ENCODE measurements around the gene MPRIP. TPM values are rescaled to one million over a fixed set of nuclear protein-coding genes. Genes with fewer than 3 reads are reported as not detected.

MPRIP gene
- total RNA-seq, 8 experiments from 2014 or later = 35.0 to 136 (median 91.5) TPM

DNA sequence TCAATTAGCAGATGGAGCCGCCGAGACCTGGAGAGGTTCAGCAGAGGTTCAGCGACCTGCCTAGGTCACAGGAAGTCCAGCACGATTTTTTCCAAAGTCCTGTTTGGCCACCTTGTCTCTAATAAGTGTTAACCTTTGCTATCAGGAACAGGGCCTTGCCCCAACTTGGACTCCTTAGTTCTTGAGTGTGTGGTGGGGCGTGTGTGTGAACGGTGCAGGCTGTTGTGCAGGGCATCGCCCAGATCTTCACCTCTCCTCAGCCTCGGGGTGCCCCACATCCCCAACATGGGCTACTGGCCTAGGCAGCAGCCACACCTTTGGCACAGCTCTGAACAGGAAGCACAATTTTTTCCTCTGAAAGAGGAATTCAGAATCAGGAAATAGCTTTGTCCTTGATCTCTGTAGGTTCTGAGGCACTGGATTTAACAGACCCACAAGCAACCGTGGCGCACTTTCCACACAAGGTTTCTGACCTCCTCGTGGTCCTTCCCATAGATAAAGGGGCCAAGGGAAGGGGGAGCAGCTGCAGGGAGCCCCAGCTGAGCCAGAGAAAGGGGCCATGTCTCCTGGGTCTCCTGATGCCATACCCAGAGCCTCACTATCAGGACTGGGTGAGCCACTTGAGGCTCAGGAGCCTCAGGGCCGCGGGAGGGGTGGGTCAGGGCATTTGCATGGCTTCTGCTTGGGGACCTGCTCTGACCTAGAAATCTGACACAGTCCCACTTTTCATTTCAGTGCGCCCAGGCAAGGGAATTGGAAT, 10.4 kb downstream of the MPRIP start:
- no peaks in the 10 kb centered on the region for H3K4me1 ChIP-seq (replicated peaks in 1 of 2)
- in situ Hi-C loops (cut with MboI; ENCODE audit: low pct_unique_long_range_greater_than_20kb in 2 of 9, low sequenced_read_pairs in 9 of 9, unreplicated experiment in 9 of 9) = no loop called here
- no peak overlapping the region for H3K27ac ChIP-seq

DNA sequence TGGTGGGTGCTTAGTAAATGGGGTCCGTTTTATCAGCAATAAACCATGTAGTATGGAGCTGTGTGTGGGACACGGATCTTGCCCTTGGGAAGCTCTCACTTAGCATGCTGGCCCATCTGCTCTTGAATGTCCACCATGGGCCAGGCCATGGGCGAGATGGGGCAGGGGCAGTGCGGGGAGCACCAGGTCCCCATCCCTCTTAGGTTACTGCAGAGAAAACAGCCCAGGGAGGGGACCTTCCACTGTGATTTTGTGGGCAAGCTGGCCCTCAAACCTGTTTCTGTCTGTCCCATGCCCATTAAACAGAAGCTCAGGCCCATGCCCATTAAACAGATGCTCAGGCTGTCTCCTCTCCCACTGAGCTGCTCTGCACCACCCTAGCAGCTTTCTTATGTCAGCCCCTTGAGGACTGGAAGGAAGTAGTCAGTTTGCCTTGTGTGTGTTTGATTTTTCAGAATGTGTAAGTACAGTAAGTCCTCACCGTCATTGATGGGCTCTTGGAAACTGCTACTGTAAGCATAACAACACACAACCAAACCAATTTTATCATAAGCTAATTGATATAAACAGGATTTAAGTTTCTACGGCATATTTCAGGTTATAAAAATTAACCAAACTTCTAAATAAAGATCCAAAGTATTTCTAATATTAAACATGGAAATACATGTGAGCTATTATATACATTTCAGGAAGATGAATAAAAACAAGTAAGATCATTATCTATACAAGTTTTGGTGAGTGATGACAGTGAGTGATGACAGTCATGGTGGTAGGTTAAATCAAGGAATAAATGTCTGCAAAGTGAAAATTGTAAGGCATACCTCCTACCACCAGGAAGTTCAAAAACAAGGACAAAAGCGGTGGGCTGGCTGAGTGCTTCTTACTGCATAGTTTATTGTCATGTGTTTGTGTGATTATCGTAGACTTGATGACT, 11.5 kb downstream of the MPRIP start:
- in situ Hi-C loops (cut with MboI; ENCODE audit: low pct_unique_long_range_greater_than_20kb in 2 of 9, low sequenced_read_pairs in 9 of 9, unreplicated experiment in 9 of 9) = no loop called here
- H3K4me1 ChIP-seq (replicated peaks in 1 of 2) = no peaks in the 10 kb centered on the region
- WGBS, 10 experiments = 60 to 100% (median 94%) methylated on average over 1 to 4 of the region's 8 CpGs
- H3K27ac ChIP-seq = no peak overlapping the region
- no peak overlapping the region for H3K4me3 ChIP-seq
- no peak for ATAC-seq (replicated peaks in 6 of 8)

More for the DNA sequence above, 10.4 kb downstream of the MPRIP start:
- H3K4me3 ChIP-seq = no peak overlapping the region
- ATAC-seq (replicated peaks in 6 of 8) = no peak
- 50 to 100% (median 82%) methylated on average over 1 to 7 of the region's 14 CpGs; no CpG with 5 or more reads in 5 of the 10 experiments for WGBS, 10 experiments

DNA sequence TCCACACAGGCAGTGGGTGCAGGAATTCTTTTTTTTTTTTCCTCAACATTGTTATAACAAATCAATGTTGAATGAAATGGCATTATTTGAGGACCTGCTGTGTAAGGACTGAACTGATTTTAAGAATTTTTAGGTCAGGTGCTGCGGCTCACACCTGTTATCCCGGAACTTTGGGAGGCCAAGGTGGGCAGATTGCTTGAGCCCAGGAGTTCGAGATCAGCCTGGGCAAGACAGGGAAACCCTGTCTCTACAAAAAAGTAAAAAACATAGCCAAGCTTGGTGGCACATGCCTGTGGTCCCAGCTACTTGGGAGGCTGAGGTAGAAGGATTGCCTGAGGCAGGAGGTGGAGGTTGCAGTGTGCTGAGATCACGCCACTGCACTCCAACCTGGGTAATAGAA, 12.4 kb downstream of the MPRIP start:
- WGBS, 10 experiments = 73 to 100% (median 99%) methylated on average over 1 to 4 of the region's 4 CpGs; no CpG with 5 or more reads in 2 of the 10 experiments
- in situ Hi-C loops (cut with MboI; ENCODE audit: low pct_unique_long_range_greater_than_20kb in 2 of 9, low sequenced_read_pairs in 9 of 9, unreplicated experiment in 9 of 9) = no loop called here
- no peak overlapping the region for H3K27ac ChIP-seq

DNA sequence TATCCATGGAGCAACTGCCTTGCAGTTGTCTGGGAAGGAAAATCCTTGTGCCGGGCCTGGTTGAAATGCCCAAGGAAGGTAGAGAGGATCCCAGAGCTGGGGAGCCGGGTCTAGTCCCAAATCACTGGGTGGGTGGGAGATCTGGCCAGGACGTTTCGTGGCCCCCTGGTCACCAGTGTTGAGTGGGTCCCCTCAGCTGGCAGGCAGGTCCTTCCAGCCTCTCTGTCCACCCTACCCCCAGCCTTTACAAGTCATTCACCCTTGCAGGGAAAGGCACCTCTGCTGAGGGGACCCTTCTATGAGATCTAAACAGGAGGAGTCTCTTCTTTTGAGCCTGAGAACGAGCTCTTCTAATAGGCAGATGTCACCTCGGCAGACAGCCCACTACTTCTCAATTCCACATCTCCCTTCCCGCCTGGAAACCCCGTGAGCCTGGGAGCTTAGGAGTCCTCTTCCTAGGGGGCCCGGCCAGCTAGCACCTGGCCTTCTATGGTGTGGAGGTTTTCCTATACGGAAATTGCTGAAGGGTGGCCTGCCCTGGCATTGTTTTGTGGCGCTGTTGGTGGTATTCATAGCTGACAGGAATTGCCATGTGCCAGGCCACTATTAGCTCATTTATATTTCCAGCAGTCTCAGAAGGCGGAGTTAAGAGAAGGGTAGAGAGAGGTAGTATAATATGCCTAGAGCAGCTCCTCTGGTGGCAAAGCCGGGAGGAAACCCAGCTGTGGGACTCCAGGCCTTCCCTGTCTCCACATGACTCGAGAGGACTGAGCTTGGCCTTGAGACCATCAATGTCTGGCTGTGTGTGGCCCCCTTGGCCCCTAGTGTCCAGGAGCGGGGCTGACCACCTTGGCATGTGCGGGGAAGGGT, 13.3 kb downstream of the MPRIP start:
- ATAC-seq (replicated peaks in 6 of 8) = peak in 5 of 8 experiments; percentile 41 to 75 (median 56)
- in situ Hi-C loops (cut with MboI; ENCODE audit: low pct_unique_long_range_greater_than_20kb in 2 of 9, low sequenced_read_pairs in 9 of 9, unreplicated experiment in 9 of 9) = no loop called here
- Histone ChIP-seq H3K27ac (no peak overlapping the region), H3K4me1 (replicated peaks in 1 of 2) (no peaks in the 10 kb centered on the region), H3K4me3 (no peak overlapping the region)
- WGBS, 10 experiments = 58 to 93% (median 78%) methylated on average over 1 to 5 of the region's 16 CpGs; no CpG with 5 or more reads in 4 of the 10 experiments

More for the DNA sequence above, 12.4 kb downstream of the MPRIP start:
- Histone ChIP-seq H3K4me3 (no peak overlapping the region), H3K4me1 (replicated peaks in 1 of 2) (no peaks in the 10 kb centered on the region)
- no peak for ATAC-seq (replicated peaks in 6 of 8)

DNA sequence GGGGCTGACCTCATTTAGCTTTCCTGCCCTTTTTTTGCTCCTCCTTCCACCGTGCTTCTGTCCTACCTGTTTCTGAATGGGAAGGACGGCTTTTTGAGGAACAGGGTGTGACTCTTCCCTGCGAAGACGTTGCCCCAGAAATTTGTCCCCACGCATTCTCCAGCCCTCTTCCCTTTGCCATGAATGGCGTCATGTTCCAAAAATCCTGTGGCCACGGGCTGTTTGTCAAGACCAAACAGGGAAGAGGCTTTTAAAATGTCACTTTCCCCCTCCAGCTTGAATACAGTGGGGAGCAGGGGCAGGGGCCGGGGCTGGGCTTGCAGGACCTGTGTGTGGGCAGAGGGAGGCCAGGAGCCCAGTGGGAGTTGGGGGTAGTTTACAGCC, 13.9 kb downstream of the MPRIP start:
- Histone ChIP-seq H3K4me3 (no peak overlapping the region), H3K27ac (no peak overlapping the region), H3K4me1 (replicated peaks in 1 of 2) (no peaks in the 10 kb centered on the region)
- ATAC-seq (replicated peaks in 6 of 8) = peak in 1 of 8 experiments; percentile 6
- in situ Hi-C loops (cut with MboI; ENCODE audit: low pct_unique_long_range_greater_than_20kb in 2 of 9, low sequenced_read_pairs in 9 of 9, unreplicated experiment in 9 of 9) = no loop called here
- WGBS, 10 experiments = 17 to 100% (median 86%) methylated on average over 1 to 7 of the region's 8 CpGs; no CpG with 5 or more reads in 5 of the 10 experiments

DNA sequence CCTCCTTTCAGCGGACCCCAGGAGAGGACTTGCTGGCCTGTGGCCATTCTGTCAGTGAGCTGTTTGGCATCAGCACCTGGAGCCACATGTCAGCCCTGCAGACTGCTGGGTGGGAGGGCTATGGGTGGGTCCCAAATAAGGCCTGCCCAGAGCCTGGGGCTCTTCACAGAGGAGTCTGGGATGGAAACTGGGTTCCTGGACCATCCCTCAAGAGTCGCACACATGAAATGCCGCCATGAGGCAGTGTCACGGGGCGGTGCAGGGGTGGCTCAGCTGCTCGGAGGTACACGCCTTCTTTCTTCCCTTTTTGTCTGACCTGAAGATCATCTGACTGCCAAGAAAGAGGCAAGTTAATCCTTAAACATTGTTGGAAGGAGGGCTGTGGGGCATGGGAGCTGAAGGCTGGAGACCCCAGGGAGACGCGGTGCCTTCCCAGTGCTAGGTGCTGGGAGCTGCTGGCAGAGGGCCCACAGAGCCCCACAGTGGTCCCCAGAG, 14.8 kb downstream of the MPRIP start:
- in situ Hi-C loops (cut with MboI; ENCODE audit: low pct_unique_long_range_greater_than_20kb in 2 of 9, low sequenced_read_pairs in 9 of 9, unreplicated experiment in 9 of 9) = no loop called here
- ATAC-seq (replicated peaks in 6 of 8) = peak in 2 of 8 experiments; percentile 18 to 45
- Histone ChIP-seq H3K27ac (no peak overlapping the region), H3K4me1 (replicated peaks in 1 of 2) (no peaks in the 10 kb centered on the region), H3K4me3 (no peak overlapping the region)
- WGBS, 10 experiments = 95 to 100% (median 98%) methylated on average over 1 to 5 of the region's 9 CpGs; no CpG with 5 or more reads in 6 of the 10 experiments

DNA sequence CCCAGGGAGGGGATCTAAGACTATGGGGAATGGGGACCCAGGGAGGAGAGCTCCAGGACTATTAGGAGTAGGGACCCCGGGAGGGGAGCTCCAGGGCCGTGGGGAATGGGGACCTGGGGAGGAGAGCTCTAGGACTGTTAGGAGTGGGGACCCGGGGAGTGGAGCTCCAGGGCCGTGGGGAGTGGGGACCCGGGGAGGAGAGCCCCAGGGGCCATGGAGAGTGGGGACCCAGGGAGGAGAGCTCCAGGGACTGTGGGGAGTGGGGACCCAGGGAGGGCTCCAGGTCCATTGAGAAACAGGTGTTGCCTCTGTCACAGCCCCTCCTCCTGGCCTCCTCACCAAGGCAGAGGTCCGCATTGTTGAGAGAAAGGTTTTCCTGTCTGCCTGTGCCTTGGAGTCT, 16.0 kb downstream of the MPRIP start:
- H3K4me3 ChIP-seq = no peak overlapping the region
- no peak overlapping the region for H3K27ac ChIP-seq
- H3K4me1 ChIP-seq (replicated peaks in 1 of 2) = no peaks in the 10 kb centered on the region
- no peak for ATAC-seq (replicated peaks in 6 of 8)
- in situ Hi-C loops (cut with MboI; ENCODE audit: low pct_unique_long_range_greater_than_20kb in 2 of 9, low sequenced_read_pairs in 9 of 9, unreplicated experiment in 9 of 9) = no loop called here
- WGBS, 10 experiments = no CpG with 5 or more reads among the region's 6 CpGs

DNA sequence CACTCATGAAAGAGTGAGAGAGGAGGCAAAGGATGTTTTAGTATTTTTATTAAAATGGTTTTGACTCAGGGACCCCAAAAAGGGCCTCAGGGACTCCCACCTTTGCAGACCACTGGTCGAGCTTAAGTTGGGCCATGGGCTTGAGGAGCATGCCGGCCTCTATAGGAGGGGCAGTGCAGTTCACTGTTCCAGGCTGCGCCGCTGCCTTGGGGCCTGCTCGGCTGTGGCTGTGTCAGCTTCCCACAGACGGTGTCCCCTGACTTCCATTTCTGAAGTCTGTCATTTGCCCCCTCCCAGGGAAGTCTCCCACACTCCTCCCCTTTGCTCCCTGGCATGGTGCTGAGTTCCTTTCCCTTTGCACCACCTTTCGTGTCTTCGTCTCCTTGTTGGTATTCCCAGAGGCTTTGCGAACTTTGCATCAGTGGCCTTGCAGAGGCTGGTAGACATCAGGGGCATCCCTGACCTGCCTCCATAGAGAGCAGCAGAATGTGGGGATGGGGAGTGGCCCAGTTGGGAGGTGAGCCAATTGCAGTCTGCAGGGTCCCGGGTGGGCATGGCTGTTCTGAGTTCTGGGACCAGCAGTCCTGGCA, 17.1 kb downstream of the MPRIP start:
- no peak overlapping the region for H3K27ac ChIP-seq
- ATAC-seq (replicated peaks in 6 of 8) = no peak
- no peaks in the 10 kb centered on the region for H3K4me1 ChIP-seq (replicated peaks in 1 of 2)
- H3K4me3 ChIP-seq = no peak overlapping the region
- in situ Hi-C loops (cut with MboI; ENCODE audit: low pct_unique_long_range_greater_than_20kb in 2 of 9, low sequenced_read_pairs in 9 of 9, unreplicated experiment in 9 of 9) = no loop called here
- WGBS, 10 experiments = 80 to 100% (median 88%) methylated on average over 1 to 8 of the region's 10 CpGs; no CpG with 5 or more reads in 3 of the 10 experiments

DNA sequence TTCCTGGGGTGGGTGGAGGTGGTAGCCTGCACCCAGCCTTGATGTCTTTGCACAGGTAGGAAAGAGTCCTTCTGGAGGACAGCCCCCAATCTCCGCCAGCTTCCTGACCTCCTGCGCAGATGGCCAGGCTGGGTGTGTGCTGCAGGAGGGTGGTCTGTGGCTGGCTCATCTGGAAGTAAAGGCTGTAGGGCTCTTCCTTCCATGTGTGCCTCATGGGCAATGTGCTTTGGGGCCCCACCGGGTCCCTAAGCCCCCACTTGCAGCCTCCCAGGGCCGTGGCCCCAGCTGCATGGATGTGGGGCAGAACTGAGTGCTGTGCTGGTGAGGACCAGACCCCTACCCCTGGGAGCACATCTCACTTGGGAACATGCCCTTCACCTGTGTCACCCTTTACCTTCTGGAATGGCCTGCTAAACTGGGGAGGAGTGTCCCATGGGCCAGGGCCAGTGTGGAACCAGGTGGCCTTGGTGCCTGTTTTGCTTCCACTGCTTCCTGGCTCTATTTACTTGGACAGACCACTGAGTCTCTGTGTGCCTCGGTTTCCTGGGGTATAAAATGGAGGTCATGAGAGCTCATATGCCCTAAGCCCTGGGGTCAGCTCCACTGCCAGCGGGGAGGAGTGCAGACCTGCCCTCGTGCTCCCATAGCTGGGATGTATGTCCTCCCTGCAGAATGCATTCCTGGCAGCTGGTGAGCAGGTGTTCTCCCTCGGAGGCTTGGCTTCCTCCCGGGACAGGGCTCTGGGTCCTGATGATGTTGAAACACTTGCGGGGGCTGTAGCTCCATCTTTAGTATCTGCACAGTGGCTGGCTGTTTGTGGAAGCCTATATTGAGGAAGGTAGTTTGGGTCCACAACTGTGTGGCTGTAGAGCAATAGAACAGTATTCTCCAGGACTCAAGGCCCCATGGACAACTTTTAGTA, 18.0 kb downstream of the MPRIP start:
- Histone ChIP-seq H3K27ac (no peak overlapping the region), H3K4me1 (replicated peaks in 1 of 2) (no peaks in the 10 kb centered on the region), H3K4me3 (no peak overlapping the region)
- in situ Hi-C loops (cut with MboI; ENCODE audit: low pct_unique_long_range_greater_than_20kb in 2 of 9, low sequenced_read_pairs in 9 of 9, unreplicated experiment in 9 of 9) = no loop called here
- WGBS, 10 experiments = 20 to 95% (median 77%) methylated on average over 1 to 4 of the region's 10 CpGs; no CpG with 5 or more reads in 4 of the 10 experiments
- no peak for ATAC-seq (replicated peaks in 6 of 8)

DNA sequence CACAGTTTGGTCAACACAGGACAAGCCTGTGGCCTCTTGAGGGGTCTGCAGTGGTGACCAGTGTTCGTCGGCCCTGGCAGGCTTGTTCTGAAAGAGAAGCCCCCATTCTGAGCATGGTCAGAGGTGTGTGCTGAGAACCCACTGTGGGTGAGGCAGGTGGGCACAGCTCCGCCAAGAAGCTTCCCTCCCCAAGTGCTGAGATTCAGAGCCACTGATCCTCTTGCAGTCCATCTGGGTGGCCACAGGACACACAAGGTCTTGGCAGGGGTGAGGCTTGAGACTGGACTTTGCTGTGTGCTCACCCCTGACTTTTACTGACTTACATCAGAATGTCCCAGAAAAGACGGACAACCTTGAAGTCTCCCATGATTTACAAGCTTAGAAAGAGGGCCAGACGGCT, 18.7 kb downstream of the MPRIP start:
- no peak for ATAC-seq (replicated peaks in 6 of 8)
- Histone ChIP-seq H3K27ac (no peak overlapping the region), H3K4me1 (replicated peaks in 1 of 2) (peaks cover 0 to 1% of the 10 kb centered on the region in 2 donors), H3K4me3 (no peak overlapping the region)
- in situ Hi-C loops (cut with MboI; ENCODE audit: low pct_unique_long_range_greater_than_20kb in 2 of 9, low sequenced_read_pairs in 9 of 9, unreplicated experiment in 9 of 9) = no loop called here
- WGBS, 10 experiments = 92 to 100% (median 100%) methylated on average over 1 to 4 of the region's 5 CpGs; no CpG with 5 or more reads in 6 of the 10 experiments

DNA sequence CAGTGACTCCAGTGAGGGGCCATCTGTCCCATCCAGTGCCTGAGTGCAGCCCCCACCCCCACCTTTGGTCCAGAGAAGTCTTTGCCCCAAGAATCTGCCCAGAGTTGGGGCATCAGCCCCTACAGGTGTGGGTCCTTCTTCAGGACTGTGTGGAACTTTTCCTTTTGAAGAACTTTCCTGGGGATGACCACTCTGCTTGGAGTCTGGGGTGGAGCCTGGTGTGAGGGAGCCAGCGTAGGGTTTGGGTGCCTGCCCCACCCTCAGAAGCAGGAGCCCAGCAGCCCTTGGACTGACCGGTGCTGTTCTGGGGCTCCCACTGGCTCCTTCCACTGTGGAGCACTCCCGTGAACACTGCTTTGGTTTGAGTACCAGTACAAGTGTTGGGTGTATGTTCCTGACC, 19.3 kb downstream of the MPRIP start:
- in situ Hi-C loops (cut with MboI; ENCODE audit: low pct_unique_long_range_greater_than_20kb in 2 of 9, low sequenced_read_pairs in 9 of 9, unreplicated experiment in 9 of 9) = no loop called here
- Histone ChIP-seq H3K4me3 (no peak overlapping the region), H3K27ac (no peak overlapping the region), H3K4me1 (replicated peaks in 1 of 2) (peaks cover 2 to 5% of the 10 kb centered on the region in 2 donors)
- ATAC-seq (replicated peaks in 6 of 8) = no peak
- 55 to 100% (median 100%) methylated on average over 1 to 2 of the region's 3 CpGs; no CpG with 5 or more reads in 5 of the 10 experiments for WGBS, 10 experiments
